MM.1S (cell line): ENCODE data around the gene MAML3.

Experiments used
- DNase-seq: peaks from one replicate; pipeline ENCODE4 v3.0.0-alpha.2; 2015
- H2AFZ ChIP-seq: fragments of 300-600 bp; sonication (generic); 2 replicates; pipeline ENCODE4 v1.6.0; 2016; ENCODE audit warnings: antibody characterized with exemption, low read length
- H3F3A ChIP-seq: fragments of 300-600 bp; sonication (generic); 2 replicates; pipeline ENCODE4 v1.6.1; 2016; ENCODE audit warnings: mild to moderate bottlenecking, antibody characterized with exemption, low read length, moderate library complexity, mixed read lengths; ENCODE audit not compliant: insufficient read depth
- H3K27ac ChIP-seq: fragments of 300-600 bp; sonication (generic); 2 replicates; pipeline ENCODE4 v1.5.1; 2016; ENCODE audit warnings: mild to moderate bottlenecking, low read length
- H3K27me3 ChIP-seq: fragments of 300-600 bp; sonication (generic); replicated peaks from 2 replicates; pipeline ENCODE4 v1.6.0; 2016; ENCODE audit warnings: low read length; ENCODE audit not compliant: insufficient read depth
- H3K36me3 ChIP-seq: fragments of 300-600 bp; sonication (generic); replicated peaks from 2 replicates; pipeline ENCODE4 v1.6.1; 2016; ENCODE audit warnings: mild to moderate bottlenecking, low read length, mixed read lengths; ENCODE audit not compliant: insufficient read depth
- H3K4me1 ChIP-seq: fragments of 300-600 bp; sonication (generic); 2 replicates; pipeline ENCODE4 v1.6.1; 2016; ENCODE audit warnings: low read length, mixed read lengths
- H3K4me2 ChIP-seq: fragments of 300-600 bp; sonication (generic); 2 replicates; pipeline ENCODE4 v1.6.0; 2016; ENCODE audit warnings: low read depth, low read length
- H3K4me3 ChIP-seq: fragments of 300-600 bp; sonication (generic); 2 replicates; pipeline ENCODE4 v1.5.1; 2016; ENCODE audit warnings: low read length, mixed read lengths
- H3K79me2 ChIP-seq: fragments of 300-600 bp; sonication (generic); 2 replicates; pipeline ENCODE4 v1.6.1; 2016; ENCODE audit warnings: mixed run types, low read length, mixed read lengths
- H3K9ac ChIP-seq: fragments of 300-600 bp; sonication (generic); 2 replicates; pipeline ENCODE4 v1.6.1; 2016; ENCODE audit warnings: low read length, mixed read lengths
- H3K9me2 ChIP-seq: fragments of 300-600 bp; sonication (generic); replicated peaks from 2 replicates; pipeline ENCODE4 v1.6.1; 2016; ENCODE audit warnings: mild to moderate bottlenecking, low read length, mixed read lengths; ENCODE audit not compliant: insufficient read depth
- H3K9me3 ChIP-seq: fragments of 300-600 bp; sonication (generic); replicated peaks from 2 replicates; pipeline ENCODE4 v1.6.1; 2016; ENCODE audit warnings: mild to moderate bottlenecking, low read length, mixed read lengths; ENCODE audit not compliant: insufficient read depth
- H4K20me1 ChIP-seq: fragments of 300-600 bp; sonication (generic); 2 replicates; pipeline ENCODE4 v1.6.1; 2016; ENCODE audit warnings: mild to moderate bottlenecking, low read length, moderate library complexity, mixed read lengths; ENCODE audit not compliant: insufficient read depth
- EZH2 ChIP-seq: fragments of 300-600 bp; sonication (generic); optimal IDR thresholded peaks from 2 replicates; pipeline ENCODE3; 2017; ENCODE audit warnings: low read depth, mild to moderate bottlenecking, antibody characterized with exemption, low read length, mixed read lengths
- EZH2phosphoT487 ChIP-seq: fragments of 300-600 bp; sonication (generic); IDR thresholded peaks from 2 replicates; pipeline ENCODE4 v1.6.1; 2018; ENCODE audit warnings: antibody characterized with exemption, low read length
- TF ChIP-seq, protein P1 (sequence below): fragments of 300-600 bp; sonication (generic); IDR thresholded peaks from 2 replicates; pipeline ENCODE4 v1.5.1; 2016; ENCODE audit warnings: antibody characterized with exemption, low read length, mixed read lengths

Gene MAML3

DNA sequence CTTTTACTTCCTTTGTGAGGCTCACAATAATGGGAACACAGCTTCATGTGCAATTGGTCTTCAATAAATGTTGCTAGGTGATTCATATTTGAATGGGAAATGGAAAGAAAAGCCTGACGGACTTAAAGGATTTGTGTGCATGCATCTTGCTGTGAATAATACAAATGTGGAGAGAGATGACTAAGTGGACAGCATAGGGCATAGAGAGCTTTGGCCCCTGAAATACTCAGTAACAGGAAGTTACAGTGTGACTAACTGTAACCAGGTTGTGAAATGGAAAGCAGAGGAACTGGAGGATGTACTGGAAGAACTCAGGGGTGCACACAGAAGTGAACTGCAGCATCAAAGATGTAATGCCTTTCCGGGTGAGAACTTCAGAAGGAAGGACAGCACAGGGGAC is 281.7 kb downstream of the MAML3 start:
- Histone ChIP-seq H3K9ac (no peak overlapping the region), H3F3A (no peaks in the 10 kb centered on the region), H3K27me3 (no peaks in the 10 kb centered on the region), H3K9me3 (no peaks in the 10 kb centered on the region), H3K4me3 (no peak overlapping the region), H3K4me2 (no peak overlapping the region), H4K20me1 (no peaks in the 10 kb centered on the region), H3K27ac (no peak overlapping the region), H3K4me1 (no peaks in the 10 kb centered on the region), H3K79me2 (no peaks in the 10 kb centered on the region), H3K9me2 (no peaks in the 10 kb centered on the region), H3K36me3 (no peaks in the 10 kb centered on the region), H2AFZ (no peak overlapping the region)
- no peak for DNase-seq
- TF ChIP-seq EZH2 (no peak), EZH2phosphoT487 (no peak)
- TF ChIP-seq, protein P1, sequence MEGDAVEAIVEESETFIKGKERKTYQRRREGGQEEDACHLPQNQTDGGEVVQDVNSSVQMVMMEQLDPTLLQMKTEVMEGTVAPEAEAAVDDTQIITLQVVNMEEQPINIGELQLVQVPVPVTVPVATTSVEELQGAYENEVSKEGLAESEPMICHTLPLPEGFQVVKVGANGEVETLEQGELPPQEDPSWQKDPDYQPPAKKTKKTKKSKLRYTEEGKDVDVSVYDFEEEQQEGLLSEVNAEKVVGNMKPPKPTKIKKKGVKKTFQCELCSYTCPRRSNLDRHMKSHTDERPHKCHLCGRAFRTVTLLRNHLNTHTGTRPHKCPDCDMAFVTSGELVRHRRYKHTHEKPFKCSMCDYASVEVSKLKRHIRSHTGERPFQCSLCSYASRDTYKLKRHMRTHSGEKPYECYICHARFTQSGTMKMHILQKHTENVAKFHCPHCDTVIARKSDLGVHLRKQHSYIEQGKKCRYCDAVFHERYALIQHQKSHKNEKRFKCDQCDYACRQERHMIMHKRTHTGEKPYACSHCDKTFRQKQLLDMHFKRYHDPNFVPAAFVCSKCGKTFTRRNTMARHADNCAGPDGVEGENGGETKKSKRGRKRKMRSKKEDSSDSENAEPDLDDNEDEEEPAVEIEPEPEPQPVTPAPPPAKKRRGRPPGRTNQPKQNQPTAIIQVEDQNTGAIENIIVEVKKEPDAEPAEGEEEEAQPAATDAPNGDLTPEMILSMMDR = no peak

DNA sequence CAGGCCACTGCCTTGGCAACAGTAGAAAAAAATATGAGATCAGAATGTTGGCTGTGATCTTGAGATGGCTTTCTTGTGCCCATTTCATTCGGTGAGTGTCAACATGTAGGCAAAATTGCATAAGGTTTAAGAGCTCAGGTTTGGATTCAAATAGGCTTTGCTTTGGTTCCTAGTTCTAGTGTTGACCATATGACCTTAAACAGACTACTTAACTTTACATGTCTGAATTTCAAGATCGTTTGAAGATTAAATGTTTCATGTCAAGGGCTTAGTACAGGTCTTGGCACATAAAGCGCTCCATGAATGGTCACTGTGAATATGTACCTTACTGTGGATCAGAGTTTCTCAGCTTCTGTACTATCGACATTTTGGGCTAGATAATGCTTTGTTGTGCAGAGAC is 284.2 kb downstream of the MAML3 start:
- H3K4me3 ChIP-seq = no peak overlapping the region
- no peaks in the 10 kb centered on the region for H4K20me1 ChIP-seq
- H3F3A ChIP-seq = no peaks in the 10 kb centered on the region
- no peaks in the 10 kb centered on the region for H3K9me3 ChIP-seq
- H3K9me2 ChIP-seq = no peaks in the 10 kb centered on the region
- H3K4me2 ChIP-seq = no peak overlapping the region
- no peak overlapping the region for H3K9ac ChIP-seq
- H2AFZ ChIP-seq = no peak overlapping the region
- H3K79me2 ChIP-seq = no peaks in the 10 kb centered on the region
- H3K27ac ChIP-seq = no peak overlapping the region
- DNase-seq = no peak
- TF ChIP-seq, protein P1 = no peak
- no peak for TF ChIP-seq EZH2
- TF ChIP-seq EZH2phosphoT487 = no peak
- H3K27me3 ChIP-seq = no peaks in the 10 kb centered on the region
- no peaks in the 10 kb centered on the region for H3K4me1 ChIP-seq
- no peaks in the 10 kb centered on the region for H3K36me3 ChIP-seq

DNA sequence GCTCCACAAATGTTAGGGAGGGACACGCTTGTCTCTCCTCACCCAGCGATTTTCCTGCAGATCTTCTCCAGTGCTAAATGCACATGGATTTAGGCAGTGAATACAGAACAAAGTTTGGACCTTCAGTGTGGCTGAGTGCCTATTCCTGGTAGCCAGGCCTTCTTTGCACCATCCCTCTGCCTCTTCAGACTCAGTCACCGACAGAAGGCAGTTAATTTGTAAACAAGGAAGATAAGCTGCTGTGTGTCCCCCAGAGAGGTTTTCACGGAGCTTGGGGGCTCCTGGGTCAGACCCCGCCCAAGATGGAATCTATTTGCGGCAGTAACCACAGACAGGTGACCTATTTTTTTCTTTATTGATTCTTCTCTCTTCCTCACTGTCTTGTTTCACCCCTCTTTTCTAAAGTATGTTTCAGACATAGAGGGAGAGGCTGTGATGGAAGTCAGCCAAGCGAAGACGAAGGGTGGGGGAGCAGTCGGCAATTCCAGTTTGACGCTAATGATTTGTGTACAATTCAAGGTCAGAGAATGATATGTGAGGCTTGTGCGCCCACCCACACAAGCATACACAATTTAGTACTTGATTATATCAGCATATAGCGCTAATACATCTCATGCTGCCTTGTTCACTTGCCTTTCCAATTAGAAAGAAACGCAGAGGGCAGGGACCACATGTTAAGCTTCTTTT is 287.6 kb downstream of the MAML3 start:
- no peak overlapping the region for H3K9ac ChIP-seq
- H3K27me3 ChIP-seq = no peaks in the 10 kb centered on the region
- no peak overlapping the region for H3K4me3 ChIP-seq
- H3K79me2 ChIP-seq = no peaks in the 10 kb centered on the region
- no peaks in the 10 kb centered on the region for H3K9me2 ChIP-seq
- no peak for TF ChIP-seq EZH2phosphoT487
- TF ChIP-seq, protein P1 = no peak
- no peak for TF ChIP-seq EZH2
- no peaks in the 10 kb centered on the region for H3K9me3 ChIP-seq
- H3K27ac ChIP-seq = no peak overlapping the region
- no peaks in the 10 kb centered on the region for H3K4me1 ChIP-seq
- no peak for DNase-seq
- no peaks in the 10 kb centered on the region for H3K36me3 ChIP-seq
- no peaks in the 10 kb centered on the region for H4K20me1 ChIP-seq
- no peak overlapping the region for H3K4me2 ChIP-seq
- no peaks in the 10 kb centered on the region for H3F3A ChIP-seq
- no peak overlapping the region for H2AFZ ChIP-seq
